Neural crest cell (in vitro differentiated cells): ENCODE results near the gene PIMREG. TPM values are rescaled to one million over a fixed set of nuclear protein-coding genes. Genes with fewer than 3 reads are reported as not detected.

Source experiments
- DNase-seq: peaks from one replicate; pipeline ENCODE4 v3.0.0; 2021; ENCODE audit warnings: low read depth, mixed read lengths, low spot score
- H3K27ac Mint-ChIP-seq: one replicate; pipeline ENCODE4 v1.8.0; 2021; ENCODE audit warnings: mild to moderate bottlenecking, mixed read lengths; ENCODE audit not compliant: unreplicated experiment
- H3K27me3 Mint-ChIP-seq: 2 replicates; pipeline ENCODE4 v1.8.0; 2021; ENCODE audit warnings: low read depth, mild to moderate bottlenecking, mixed read lengths
- H3K36me3 Mint-ChIP-seq: 2 replicates; pipeline ENCODE4 v1.8.0; 2021; ENCODE audit warnings: low read depth, mild to moderate bottlenecking, mixed read lengths
- H3K4me1 Mint-ChIP-seq: 2 replicates; pipeline ENCODE4 v1.8.0; 2021; ENCODE audit warnings: mixed read lengths
- H3K4me3 Mint-ChIP-seq: one replicate; pipeline ENCODE4 v1.8.0; 2021; ENCODE audit warnings: mild to moderate bottlenecking, mixed read lengths
- H3K9me3 Mint-ChIP-seq: 2 replicates; pipeline ENCODE4 v1.8.0; 2021; ENCODE audit warnings: mixed read lengths
- CTCF ChIP-seq: fragments of 200-600 bp; sonication (generic); conservative IDR thresholded peaks from 2 replicates; pipeline ENCODE4 v1.5.0; 2021; ENCODE audit warnings: antibody characterized with exemption, mild to moderate bottlenecking
- total RNA-seq: library from RNA; stranded (reverse); gene quantifications from 2 replicates; pipeline ENCODE4 v1.2.1, GENCODE V29; 2021

PIMREG gene
- total RNA-seq, 1 donor from 2014 or later = 115 TPM

- Mint-ChIP-seq H3K36me3 (no peaks in the 10 kb centered on the region), H3K27me3 (peaks cover 14% of the 10 kb centered on the region), H3K9me3 (no peaks in the 10 kb centered on the region), H3K27ac (no peak overlapping the region), H3K4me3 (no peak overlapping the region), H3K4me1 (peaks cover 49% of the 10 kb centered on the region)
- no peak for DNase-seq
- TF ChIP-seq CTCF = no peak
Observed at GRCh38 chr17:6458460-6458950, 14.2 kb downstream of the PIMREG start.

GRCh38 chr17:6460531-6461161 is 16.4 kb downstream of the PIMREG start:
- no peak for TF ChIP-seq CTCF
- no peak overlapping the region for H3K27ac Mint-ChIP-seq
- peaks cover 8% of the 10 kb centered on the region for H3K27me3 Mint-ChIP-seq
- no peak overlapping the region for H3K4me3 Mint-ChIP-seq
- H3K36me3 Mint-ChIP-seq = no peaks in the 10 kb centered on the region
- H3K4me1 Mint-ChIP-seq = peaks cover 39% of the 10 kb centered on the region
- H3K9me3 Mint-ChIP-seq = no peaks in the 10 kb centered on the region
- DNase-seq = no peak

- H3K27me3 Mint-ChIP-seq = peaks cover 8% of the 10 kb centered on the region
- peaks cover under 1% of the 10 kb centered on the region for H3K9me3 Mint-ChIP-seq
- H3K4me1 Mint-ChIP-seq = peaks cover 38% of the 10 kb centered on the region
- H3K4me3 Mint-ChIP-seq = peak overlapping the region; percentile 14
- H3K36me3 Mint-ChIP-seq = peaks cover 1% of the 10 kb centered on the region
- DNase-seq = no peak
- H3K27ac Mint-ChIP-seq = no peak overlapping the region
- TF ChIP-seq CTCF = no peak
Observed at GRCh38 chr17:6461246-6461645, 17.0 kb downstream of the PIMREG start.

- TF ChIP-seq CTCF = no peak
- Mint-ChIP-seq H3K27ac (peak overlapping the region; percentile 82), H3K4me1 (peaks cover 31% of the 10 kb centered on the region), H3K36me3 (peaks cover 4% of the 10 kb centered on the region), H3K4me3 (peak overlapping the region; percentile 57), H3K27me3 (peaks cover 3% of the 10 kb centered on the region), H3K9me3 (peaks cover 4% of the 10 kb centered on the region)
- no peak for DNase-seq
Observed at GRCh38 chr17:6461792-6462524, 17.7 kb downstream of the PIMREG start.

- TF ChIP-seq CTCF = no peak
- peaks cover 28% of the 10 kb centered on the region for H3K4me1 Mint-ChIP-seq
- H3K36me3 Mint-ChIP-seq = peaks cover 4% of the 10 kb centered on the region
- H3K9me3 Mint-ChIP-seq = peaks cover 4% of the 10 kb centered on the region
- DNase-seq = no peak
- peaks cover 3% of the 10 kb centered on the region for H3K27me3 Mint-ChIP-seq
- no peak overlapping the region for H3K27ac Mint-ChIP-seq
- no peak overlapping the region for H3K4me3 Mint-ChIP-seq
Observed at GRCh38 chr17:6462692-6463091, 18.4 kb downstream of the PIMREG start.
